H1 (cell line): ENCODE data around the gene DPP10. TPM values are rescaled to one million over a fixed set of nuclear protein-coding genes. Genes with fewer than 3 reads are reported as not detected.

Experiments
- CTCF ChIA-PET: fragments of 300-600 bp; sonication (Branson Sonifier 250); formaldehyde crosslinking; loops from one replicate; lab custom pipeline; 2021; ENCODE audit not compliant: partially characterized antibody; lab: Charles Lee
- POLR2A ChIA-PET: fragments of 300-600 bp; sonication (Branson Sonifier 250); formaldehyde crosslinking; loops from one replicate; lab custom pipeline; 2021; ENCODE audit warnings: inconsistent platforms; ENCODE audit not compliant: partially characterized antibody; lab: Charles Lee
- DNase-seq, 2 experiments: peaks; one replicate each; pipeline versions ENCODE4 v3.0.0 to v3.0.0-alpha.2; 2010 to 2022; ENCODE audit warnings: low spot score in 2 of 2, low read depth in 1 of 2, mixed read lengths in 1 of 2
- FAIRE-seq: peaks from 2 replicates; lab custom pipeline; 2011; peaks lifted over from hg19 to GRCh38; lab: Jason Lieb, UNC
- H2AFZ ChIP-seq: 2 replicates; pipeline ENCODE4 v1.8.1; 2012; ENCODE audit warnings: low read length, inconsistent platforms
- H2AK5ac ChIP-seq: 2 replicates; pipeline ENCODE4 v1.6.1; 2013; ENCODE audit warnings: low read depth, low read length
- H2BK120ac ChIP-seq: replicated peaks from 2 replicates; pipeline ENCODE3; 2013; ENCODE audit warnings: low read depth, low read length, inconsistent platforms
- H2BK12ac ChIP-seq: 2 replicates; pipeline ENCODE4 v1.6.1; 2013; ENCODE audit warnings: low read depth, low read length
- H2BK15ac ChIP-seq: 2 replicates; pipeline ENCODE4 v1.6.1; 2013; ENCODE audit warnings: low read length
- H2BK20ac ChIP-seq: 2 replicates; pipeline ENCODE4 v1.6.1; 2013; ENCODE audit warnings: low read length
- H2BK5ac ChIP-seq: 2 replicates; pipeline ENCODE4 v1.6.1; 2013; ENCODE audit warnings: low read depth, low read length
- H3K14ac ChIP-seq: 2 replicates; pipeline ENCODE4 v1.6.1; 2013; ENCODE audit warnings: inconsistent platforms; ENCODE audit not compliant: insufficient read length
- H3K18ac ChIP-seq: 2 replicates; pipeline ENCODE4 v1.6.1; 2013; ENCODE audit warnings: low read length; ENCODE audit errors: extremely low read depth
- H3K23ac ChIP-seq: 2 replicates; pipeline ENCODE4 v1.6.1; 2013; ENCODE audit warnings: inconsistent platforms; ENCODE audit not compliant: insufficient read length
- H3K23me2 ChIP-seq: 2 replicates; pipeline ENCODE4 v1.6.1; 2013; ENCODE audit warnings: low read depth, low read length
- H3K27ac ChIP-seq: 2 replicates; pipeline ENCODE4 v1.6.1; 2011; ENCODE audit warnings: low read depth, low read length, inconsistent platforms
- H3K27me3 ChIP-seq, 4 experiments: replicated peaks in 1 of 4; 1 replicate in 1 of 4; 2 replicates in 3 of 4; pipeline versions ENCODE4 v1.6.1 to v1.8.1; 2011 to 2013; ENCODE audit warnings: low read length in 3 of 4, mild to moderate bottlenecking in 3 of 4, inconsistent platforms in 2 of 4, mixed read lengths in 2 of 4, moderate library complexity in 1 of 4; ENCODE audit not compliant: control insufficient read depth in 3 of 4, insufficient read depth in 3 of 4; ENCODE audit errors: extremely low read depth in 1 of 4
- H3K36me3 ChIP-seq, 4 experiments: 2 replicates each; pipeline versions ENCODE4 v1.6.1 to v1.8.1; 2011 to 2013; ENCODE audit warnings: mild to moderate bottlenecking in 4 of 4, low read length in 3 of 4, moderate library complexity in 2 of 4, control low read depth in 1 of 4, inconsistent platforms in 1 of 4; ENCODE audit not compliant: insufficient read depth in 4 of 4, control insufficient read depth in 2 of 4
- H3K4ac ChIP-seq: replicated peaks from 2 replicates; pipeline ENCODE3; 2013; ENCODE audit warnings: low read length, low read depth, mixed read lengths, inconsistent platforms; ENCODE audit not compliant: insufficient read length
- H3K4me1 ChIP-seq, 4 experiments: replicated peaks in 1 of 4; 1 replicate in 1 of 4; 2 replicates in 3 of 4; pipeline versions ENCODE4 v1.6.1 to v1.8.1; 2011 to 2013; ENCODE audit warnings: low read length in 3 of 4, inconsistent platforms in 2 of 4, mixed read lengths in 1 of 4; ENCODE audit not compliant: insufficient read depth in 4 of 4, control insufficient read depth in 3 of 4
- H3K4me2 ChIP-seq, 2 experiments: 2 replicates each; pipeline versions ENCODE4 v1.6.1 to v1.8.1; 2011 to 2013; ENCODE audit warnings: low read depth in 2 of 2, low read length in 2 of 2, control low read depth in 1 of 2, inconsistent platforms in 1 of 2, mild to moderate bottlenecking in 1 of 2; ENCODE audit not compliant: insufficient read depth in 1 of 2
- H3K4me3 ChIP-seq, 4 experiments: fragments of 200-600, 300-600 bp in 1 of 4; sonication (generic), shearing (Covaris generic), sonication (Bioruptor Twin) in 1 of 4; 2 replicates each; pipeline versions ENCODE4 v1.5.1 to v1.8.1; 2011 to 2016; ENCODE audit warnings: low read length in 4 of 4, low read depth in 3 of 4, control low read depth in 2 of 4, inconsistent platforms in 2 of 4, mild to moderate bottlenecking in 2 of 4, mixed read lengths in 1 of 4, moderate library complexity in 1 of 4; ENCODE audit not compliant: insufficient read depth in 2 of 4; ENCODE audit errors: extremely low read depth in 1 of 4
- H3K56ac ChIP-seq: replicated peaks from 2 replicates; pipeline ENCODE3; 2013; ENCODE audit warnings: low read depth, mild to moderate bottlenecking, mixed read lengths, low read length, inconsistent platforms; ENCODE audit not compliant: insufficient read length
- H3K79me1 ChIP-seq: 2 replicates; pipeline ENCODE4 v1.6.1; 2013; ENCODE audit warnings: low read depth, low read length, control low read depth
- H3K79me2 ChIP-seq, 2 experiments: 2 replicates each; pipeline versions ENCODE4 v1.6.1 to v1.8.1; 2012 to 2013; ENCODE audit warnings: low read length in 2 of 2, mild to moderate bottlenecking in 2 of 2, inconsistent platforms in 1 of 2; ENCODE audit not compliant: insufficient read depth in 2 of 2, control insufficient read depth in 1 of 2
- H3K9ac ChIP-seq, 4 experiments: replicated peaks in 1 of 4; 1 replicate in 1 of 4; 2 replicates in 3 of 4; pipeline versions ENCODE4 v1.6.1 to v1.8.1; 2011 to 2013; ENCODE audit warnings: low read depth in 3 of 4, low read length in 3 of 4, control low read depth in 2 of 4, mild to moderate bottlenecking in 2 of 4, moderate library complexity in 2 of 4, inconsistent platforms in 1 of 4; ENCODE audit errors: extremely low read depth in 1 of 4
- H3K9me3 ChIP-seq, 2 experiments: 2 replicates each; pipeline versions ENCODE4 v1.6.1 to v1.8.1; 2012 to 2013; ENCODE audit warnings: mild to moderate bottlenecking in 2 of 2, moderate library complexity in 2 of 2, control low read depth in 1 of 2, inconsistent platforms in 1 of 2, low read depth in 1 of 2, low read length in 1 of 2, mixed read lengths in 1 of 2; ENCODE audit not compliant: insufficient read depth in 2 of 2
- H4K20me1 ChIP-seq, 2 experiments: replicated peaks in 1 of 2; 2 replicates each; pipeline versions ENCODE3 to v1.8.1; 2011 to 2013; ENCODE audit warnings: inconsistent platforms in 2 of 2, low read length in 2 of 2, mild to moderate bottlenecking in 1 of 2; ENCODE audit not compliant: insufficient read depth in 2 of 2, control insufficient read depth in 1 of 2
- H4K5ac ChIP-seq: 2 replicates; pipeline ENCODE4 v1.6.1; 2013; ENCODE audit warnings: low read length, low read depth, mixed read lengths, inconsistent platforms; ENCODE audit not compliant: insufficient read length
- H4K8ac ChIP-seq: 2 replicates; pipeline ENCODE4 v1.8.0; 2013; ENCODE audit warnings: mild to moderate bottlenecking, moderate library complexity, low read length, inconsistent platforms; ENCODE audit not compliant: insufficient read depth; ENCODE audit errors: extremely low read depth
- H4K91ac ChIP-seq: replicated peaks from 2 replicates; pipeline ENCODE3; 2013; ENCODE audit warnings: low read length, mixed read lengths, inconsistent platforms; ENCODE audit not compliant: insufficient read length
- ASH2L ChIP-seq: fragments of 200-600, 300-600 bp; sonication (generic); IDR thresholded peaks from one replicate; pipeline ENCODE4 v1.7.1; 2017; ENCODE audit warnings: low read length
- BRCA1 ChIP-seq: IDR thresholded peaks from 2 replicates; pipeline ENCODE4 v1.6.1; 2012; ENCODE audit warnings: low read depth, low read length, improper control_type of control experiment
- CBX8 ChIP-seq: fragments of 300-800, 300-1000 bp; sonication (generic); IDR thresholded peaks from 2 replicates; pipeline ENCODE4 v1.7.1; 2016; ENCODE audit warnings: low read depth, low read length, borderline replicate concordance
- EZH2 ChIP-seq: fragments of 200-600 bp; sonication (generic); IDR thresholded peaks from 2 replicates; pipeline ENCODE4 v1.7.1; 2012; ENCODE audit warnings: low read depth, mild to moderate bottlenecking, moderate library complexity, low read length, inconsistent platforms; ENCODE audit not compliant: severe bottlenecking
- MAFK ChIP-seq: IDR thresholded peaks from 2 replicates; pipeline ENCODE4 v1.6.1; 2012; ENCODE audit warnings: low read depth, mild to moderate bottlenecking, improper control_type of control experiment, low read length
- NRF1 ChIP-seq: IDR thresholded peaks from 2 replicates; pipeline ENCODE4 v1.6.1; 2011; ENCODE audit warnings: mild to moderate bottlenecking, low read depth, low read length, improper control_type of control experiment
- RAD21 ChIP-seq, 2 experiments: IDR thresholded peaks in 1 of 2; conservative IDR thresholded peaks in 1 of 2; 2 replicates each; pipeline ENCODE4 v1.6.1; 2011; ENCODE audit warnings: low read depth in 2 of 2, low read length in 2 of 2, improper control_type of control experiment in 1 of 2, inconsistent platforms in 1 of 2, mild to moderate bottlenecking in 1 of 2, moderate library complexity in 1 of 2
- WGBS, 2 experiments: shearing (Covaris generic) in 1 of 2; methylation state at CpG; one replicate each; pipeline versions ENCODE4 v1.1.6 to v1.1.7; 2013 to 2015; ENCODE audit warnings: low lambda C conversion rate in 2 of 2, mixed read lengths in 2 of 2, inconsistent platforms in 1 of 2, low coverage in 1 of 2, missing lambda C conversion rate in 1 of 2; ENCODE audit not compliant: insufficient replicate concordance in 2 of 2, insufficient coverage in 1 of 2, insufficient read length in 1 of 2; ENCODE audit errors: extremely low coverage in 1 of 2, missing lambda C conversion rate in 1 of 2; 5-methylcytosine and 5-hydroxymethylcytosine counted together
- polyA plus RNA-seq, 7 experiments: library from polyadenylated mRNA; depleted of rRNA in 3 of 7; stranded (reverse) in 5 of 7; unstranded in 2 of 7; fragments of >200 nt in 5 of 7; fragments of 200-250 nt in 2 of 7; gene quantifications; 1 replicate in 5 of 7; 2 replicates in 1 of 7; 4 replicates in 1 of 7; pipeline versions ENCODE4 v1.2.1 to v1.2.3, GENCODE V29; 2011 to 2013; ENCODE audit warnings: missing spikeins in 2 of 7, mixed read lengths in 2 of 7
- total RNA-seq: library from RNA; stranded (reverse); fragmentation: NEBNext Ultra II Directional; extraction: Animal tissue kit (Norgen Biotek cat#: 25700); gene quantifications from 2 replicates; pipeline ENCODE4 v1.2.1, GENCODE V29; 2021

Gene DPP10
- total and polyA plus RNA-seq, 2 of the 8 experiments (the other 6 are each of a cell fraction or from before 2014, with no cell fraction given) = 3.3 to 7.2 TPM

DNA sequence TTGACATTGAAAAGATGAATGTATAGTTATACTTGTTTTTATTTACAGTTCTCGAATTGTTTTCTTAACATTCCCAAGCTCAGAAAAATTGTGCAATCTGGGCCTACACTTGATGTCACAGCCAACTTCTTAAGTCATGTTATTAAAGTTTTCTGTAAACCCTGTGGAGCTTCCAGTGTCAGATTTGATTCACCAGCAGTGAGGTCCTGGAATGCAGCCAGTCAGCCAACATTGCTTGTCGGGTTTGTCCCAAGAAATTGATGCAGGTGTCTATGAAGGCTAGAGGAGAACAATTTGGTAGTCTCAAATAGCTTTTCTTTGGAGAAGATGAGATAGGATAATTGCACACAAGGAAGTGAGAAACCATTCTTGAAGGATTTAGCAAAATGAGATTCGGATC is 732.2 kb downstream of the DPP10 start:
- H2BK12ac ChIP-seq = no peak overlapping the region
- peaks cover 0 to 4% of the 10 kb centered on the region in 2 experiments for H4K20me1 ChIP-seq
- no peaks in the 10 kb centered on the region for H3K36me3 ChIP-seq
- H3K56ac ChIP-seq = no peak overlapping the region
- no peak overlapping the region for H2AK5ac ChIP-seq
- ChIA-PET CTCF (interaction anchor here (2.9 to 3.9 kb wide), 2 partner anchors 9 to 10 kb away, joined by 11 to 32 read pairs; no protein-coding TSS in a partner anchor), POLR2A (no interaction called here)
- no peak overlapping the region for H2BK120ac ChIP-seq
- H3K4me3 ChIP-seq = no peak overlapping the region
- H3K14ac ChIP-seq = no peak overlapping the region
- no peak overlapping the region for H2BK20ac ChIP-seq
- H4K8ac ChIP-seq = no peak overlapping the region
- peaks cover 0 to 5% of the 10 kb centered on the region in 2 experiments; a peak in 2 of 4 replicates for H3K79me2 ChIP-seq
- H3K18ac ChIP-seq = no peak overlapping the region
- H3K4me1 ChIP-seq = peaks cover 0 to 2% (median 0%) of the 10 kb centered on the region in 4 experiments; a peak in 1 of 7 replicates
- no peak overlapping the region for H2AFZ ChIP-seq
- no peaks in the 10 kb centered on the region for H3K23me2 ChIP-seq
- 91% methylated on average over 3 of the region's 3 CpGs; no CpG with 5 or more reads in 1 of the 2 experiments for WGBS, 2 experiments
- DNase-seq (no peak), FAIRE-seq (no peak)
- H4K91ac ChIP-seq = no peak overlapping the region
- no peaks in the 10 kb centered on the region for H3K79me1 ChIP-seq
- H4K5ac ChIP-seq = no peak overlapping the region
- TF ChIP-seq BRCA1 (no peak), EZH2 (no peak), NRF1 (no peak), ASH2L (no peak), RAD21 (IDR thresholded peaks at IDR 0.05 in 1 of 2, conservative IDR thresholded peaks at IDR 0.05 in 1 of 2; ENCODE audit: low read depth in 2 of 2, low read length in 2 of 2) (no peak), MAFK (no peak), CBX8 (no peak)
- no peak overlapping the region for H2BK15ac ChIP-seq
- H3K4me2 ChIP-seq = no peak overlapping the region
- no peak overlapping the region for H2BK5ac ChIP-seq
- H3K9ac ChIP-seq = no peak overlapping the region
- H3K9me3 ChIP-seq = no peaks in the 10 kb centered on the region
- no peak overlapping the region for H3K27ac ChIP-seq
- H3K23ac ChIP-seq = no peak overlapping the region
- no peaks in the 10 kb centered on the region for H3K27me3 ChIP-seq
- H3K4ac ChIP-seq = no peak overlapping the region
